GM21447 (cell line): ENCODE measurements around the gene SLC4A1.

Source experiments
- ATAC-seq: cut with Tn5 transposase; IDR thresholded peaks from one replicate; pipeline ENCODE4 v1.9.1; 2021; ENCODE audit not compliant: unreplicated experiment

SLC4A1 gene

DNA sequence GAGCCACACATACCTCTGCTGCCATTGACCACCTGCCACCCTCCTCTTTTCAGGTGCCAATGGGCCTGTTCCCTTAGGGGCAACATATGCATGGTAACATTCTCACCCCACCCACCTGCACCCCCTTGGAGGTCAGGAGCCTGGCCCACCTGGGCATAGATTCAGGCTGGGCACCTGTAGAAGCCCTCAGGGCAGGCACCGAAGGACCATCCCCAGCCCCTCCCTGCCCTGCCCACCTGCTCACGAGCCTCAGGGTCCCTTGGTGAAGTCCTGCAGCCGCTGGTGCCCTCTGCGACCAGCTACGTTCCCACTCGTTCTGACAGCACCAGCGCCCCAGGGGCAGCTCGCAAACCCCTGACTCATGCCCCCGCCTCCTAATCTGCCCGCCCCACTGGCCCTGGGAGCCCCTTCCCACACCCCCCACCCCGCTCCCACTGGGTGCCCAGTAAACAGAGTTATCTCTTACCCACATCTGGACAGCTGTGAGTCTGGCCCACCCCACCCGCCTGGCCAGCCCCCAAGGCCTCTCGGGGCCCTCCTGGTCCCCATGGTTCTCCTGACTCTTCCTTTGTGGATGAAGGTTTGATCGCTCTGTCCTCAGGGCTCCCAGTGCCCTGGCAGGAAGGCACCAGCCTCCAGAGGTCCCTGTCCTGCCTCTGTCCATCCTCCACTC, at the start of gene SLC4A1:
Gene SLC4A1 (minus strand): TSS at position 318 of the 673 bp plus-strand sequence. CDS start 5,269 bp downstream, outside the sequence.
- no peak for ATAC-seq

DNA sequence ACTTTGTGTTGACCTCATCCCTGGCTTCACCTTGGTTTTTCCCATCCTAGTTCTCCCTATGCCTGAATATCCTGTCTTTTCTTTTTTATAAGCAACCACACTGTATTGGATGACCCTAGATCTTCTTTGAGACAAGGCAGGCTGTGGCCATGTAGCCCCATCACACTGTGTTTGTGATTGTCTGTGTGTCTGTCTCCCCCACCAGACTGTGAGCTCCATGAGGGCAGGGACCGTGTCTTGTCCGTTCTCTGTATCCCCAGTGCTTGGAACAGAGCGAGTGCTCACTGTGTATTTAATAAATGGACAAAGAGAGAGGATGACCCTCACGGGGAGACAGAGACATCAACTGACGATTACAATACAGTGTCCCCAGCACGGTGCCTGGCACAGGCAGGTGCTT, 49.6 kb upstream of the SLC4A1 start:
- no peak for ATAC-seq

DNA sequence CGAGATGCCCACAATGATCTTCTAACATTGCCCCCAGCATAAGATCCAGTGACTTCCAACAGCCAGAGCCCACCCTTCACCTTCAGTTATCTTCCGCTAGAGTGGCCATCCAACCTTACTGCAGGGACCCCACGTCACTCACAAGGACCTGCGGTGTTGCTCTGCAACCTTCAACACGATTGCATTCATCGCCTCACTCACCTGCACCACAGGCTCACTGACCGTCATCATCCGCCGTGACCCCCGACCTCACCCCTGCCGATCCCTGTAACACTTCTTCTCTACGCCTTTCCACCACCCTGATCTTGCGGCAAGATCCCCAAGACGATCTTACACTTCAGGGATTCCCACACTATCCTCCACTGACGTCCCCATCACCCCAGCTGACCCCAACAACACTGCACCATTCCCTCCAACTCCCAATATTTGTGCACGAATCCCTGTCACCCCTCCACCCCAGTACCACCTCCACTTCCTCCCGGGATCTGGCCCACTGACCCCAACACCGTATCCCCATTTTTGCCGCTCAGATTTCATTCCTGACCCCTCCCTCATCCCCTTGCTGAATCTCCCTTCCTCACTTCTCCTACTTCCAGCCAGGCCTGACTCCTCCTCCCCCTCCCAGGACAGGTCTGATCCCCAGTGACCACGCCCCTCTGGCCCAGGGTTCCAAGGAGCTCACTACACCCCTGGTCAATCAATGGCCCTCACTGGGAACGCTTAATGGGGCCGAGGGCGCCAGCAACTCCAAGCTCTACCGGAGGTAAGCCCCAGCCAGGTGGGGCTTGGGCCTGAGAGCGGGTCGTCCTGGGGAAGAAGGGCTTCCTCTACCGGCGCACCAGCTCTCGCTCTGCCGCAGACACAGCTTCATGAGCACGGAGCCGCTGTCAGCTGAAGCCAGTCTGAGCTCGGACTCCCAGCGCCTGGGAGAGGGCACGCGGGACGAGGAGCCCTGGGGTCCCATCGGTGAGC, 48.1 kb upstream of the SLC4A1 start:
- no peak for ATAC-seq

DNA sequence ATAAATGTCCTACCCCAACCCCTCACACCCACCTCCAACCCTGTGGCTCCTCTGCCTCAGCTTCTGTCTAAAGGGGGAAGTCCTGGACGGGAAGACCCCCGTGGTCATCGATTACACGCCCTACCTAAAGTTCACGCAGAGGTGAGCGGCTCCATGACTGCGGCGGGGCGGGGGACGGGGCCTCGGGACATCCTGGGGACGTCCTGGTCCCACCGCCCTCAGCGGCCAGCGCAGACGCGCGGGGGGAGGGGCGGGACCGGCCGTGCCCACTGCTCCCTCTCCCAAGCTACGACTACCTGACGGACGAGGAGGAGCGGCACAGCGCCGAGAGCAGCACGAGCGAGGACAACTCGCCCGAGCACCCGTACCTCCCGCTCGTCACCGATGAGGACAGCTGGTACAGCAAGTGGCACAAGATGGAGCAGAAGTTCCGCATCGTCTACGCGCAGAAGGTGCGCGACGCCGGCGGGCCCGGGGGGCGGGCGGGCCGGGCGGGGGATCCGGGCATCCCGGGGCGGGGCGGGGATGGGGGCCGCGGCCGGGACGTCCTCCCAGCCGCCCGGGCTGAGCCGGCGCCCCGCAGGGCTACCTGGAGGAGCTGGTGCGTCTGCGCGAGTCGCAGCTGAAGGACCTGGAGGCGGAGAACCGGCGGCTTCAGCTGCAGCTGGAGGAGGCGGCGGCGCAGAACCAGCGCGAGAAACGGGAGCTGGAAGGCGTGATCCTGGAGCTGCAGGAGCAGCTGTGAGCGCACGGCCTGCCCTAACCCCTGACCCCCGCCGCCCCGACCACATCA, 47.1 kb upstream of the SLC4A1 start:
- ATAC-seq: no peak

DNA sequence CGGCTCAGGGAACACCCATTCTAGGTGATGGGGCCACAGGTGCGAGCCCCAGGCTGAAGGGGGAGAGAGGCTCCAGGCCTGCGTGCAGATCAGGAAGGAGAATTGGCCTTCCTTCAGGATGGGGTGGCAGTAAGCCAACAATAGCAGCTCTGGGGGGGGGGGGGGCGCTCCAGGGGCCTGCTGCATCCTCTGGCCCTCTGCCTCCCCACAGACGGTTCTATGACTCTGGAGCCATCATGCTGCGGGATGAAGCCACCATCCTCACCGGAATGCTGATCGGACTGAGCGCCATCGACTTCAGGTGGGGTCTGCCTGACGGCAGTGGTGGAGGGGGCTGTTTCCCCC, 46.6 kb upstream of the SLC4A1 start:
- no peak for ATAC-seq

DNA sequence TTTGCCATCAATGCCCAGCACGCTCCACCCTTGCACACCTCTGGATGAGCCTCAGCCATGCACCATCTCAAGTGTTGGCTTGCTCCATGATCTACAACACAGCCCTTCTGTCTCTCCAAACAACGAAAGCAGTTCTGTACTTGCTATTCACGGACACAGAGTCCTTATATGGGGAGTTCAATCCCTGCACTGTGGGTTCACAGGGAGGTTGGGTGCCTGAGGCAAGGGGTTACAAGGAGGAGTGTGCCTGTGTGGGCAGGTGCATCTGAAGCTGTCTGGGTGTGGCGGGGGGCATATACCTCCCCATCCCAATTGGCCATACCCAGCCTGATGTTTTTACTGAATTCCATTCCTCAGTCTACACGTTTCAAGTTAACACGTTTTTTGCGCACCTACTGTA, 46.1 kb upstream of the SLC4A1 start:
- ATAC-seq: no peak

DNA sequence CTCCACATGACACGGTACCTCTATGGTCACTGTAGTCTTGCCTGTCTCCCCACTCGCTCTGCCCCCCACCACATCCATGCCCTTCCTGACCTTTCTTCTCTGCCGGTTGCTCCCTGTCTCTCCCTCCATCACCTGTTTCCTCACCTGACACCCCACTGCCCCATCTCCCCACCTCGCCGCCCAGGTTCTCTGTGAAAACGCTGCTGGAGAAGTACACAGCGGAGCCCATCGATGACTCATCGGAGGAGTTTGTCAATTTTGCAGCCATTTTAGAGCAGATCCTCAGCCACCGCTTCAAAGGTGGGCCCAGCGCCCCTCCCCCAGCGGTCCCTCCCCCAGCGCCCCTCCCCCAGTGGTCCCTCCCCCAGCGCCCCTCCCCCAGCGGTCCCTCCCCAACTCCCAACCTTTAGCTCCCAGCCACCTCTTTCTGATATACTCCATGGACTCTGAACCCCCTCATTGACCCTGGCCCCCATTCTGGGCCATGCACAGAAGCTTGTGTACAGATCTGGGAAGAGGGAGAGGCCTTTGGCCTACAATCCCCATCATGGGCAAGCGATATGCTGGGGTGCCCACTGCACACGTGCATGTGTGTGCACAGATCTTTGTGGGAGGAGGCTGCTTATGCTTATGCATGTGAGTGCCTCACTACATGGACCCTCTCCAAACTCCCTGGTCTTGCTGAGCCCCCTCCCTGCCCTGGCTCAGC, 44.6 kb upstream of the SLC4A1 start:
- no peak for ATAC-seq

DNA sequence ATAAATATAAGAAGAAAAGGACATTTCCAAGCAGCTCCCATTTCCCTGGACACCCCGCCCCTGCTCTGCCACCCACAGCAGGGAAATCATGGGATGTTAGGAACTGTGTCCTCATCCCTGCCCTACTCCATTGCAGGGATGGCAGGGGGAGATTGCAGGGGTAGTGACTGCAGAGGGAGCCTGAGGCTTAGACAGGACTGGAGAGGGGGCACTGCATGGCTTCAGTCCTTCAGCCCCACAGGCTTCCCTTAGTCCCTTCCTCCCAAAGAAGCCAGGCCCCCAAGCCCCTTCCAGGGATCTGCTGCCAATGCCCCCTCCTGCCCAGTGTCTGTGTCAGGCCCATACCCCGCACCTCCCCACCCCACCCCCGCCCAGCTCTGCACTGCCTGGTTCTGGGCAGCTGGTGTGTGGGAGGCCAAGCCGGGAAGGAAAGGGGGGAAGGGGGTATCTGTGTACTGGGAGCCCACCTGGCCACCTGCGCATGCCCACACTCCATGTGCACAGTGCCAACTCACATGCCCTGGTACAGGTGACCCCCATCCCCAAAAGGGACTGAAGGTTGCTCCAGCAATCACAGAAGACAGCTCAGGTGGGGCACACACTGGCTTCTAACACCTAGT, 43.7 kb upstream of the SLC4A1 start:
- no peak for ATAC-seq

DNA sequence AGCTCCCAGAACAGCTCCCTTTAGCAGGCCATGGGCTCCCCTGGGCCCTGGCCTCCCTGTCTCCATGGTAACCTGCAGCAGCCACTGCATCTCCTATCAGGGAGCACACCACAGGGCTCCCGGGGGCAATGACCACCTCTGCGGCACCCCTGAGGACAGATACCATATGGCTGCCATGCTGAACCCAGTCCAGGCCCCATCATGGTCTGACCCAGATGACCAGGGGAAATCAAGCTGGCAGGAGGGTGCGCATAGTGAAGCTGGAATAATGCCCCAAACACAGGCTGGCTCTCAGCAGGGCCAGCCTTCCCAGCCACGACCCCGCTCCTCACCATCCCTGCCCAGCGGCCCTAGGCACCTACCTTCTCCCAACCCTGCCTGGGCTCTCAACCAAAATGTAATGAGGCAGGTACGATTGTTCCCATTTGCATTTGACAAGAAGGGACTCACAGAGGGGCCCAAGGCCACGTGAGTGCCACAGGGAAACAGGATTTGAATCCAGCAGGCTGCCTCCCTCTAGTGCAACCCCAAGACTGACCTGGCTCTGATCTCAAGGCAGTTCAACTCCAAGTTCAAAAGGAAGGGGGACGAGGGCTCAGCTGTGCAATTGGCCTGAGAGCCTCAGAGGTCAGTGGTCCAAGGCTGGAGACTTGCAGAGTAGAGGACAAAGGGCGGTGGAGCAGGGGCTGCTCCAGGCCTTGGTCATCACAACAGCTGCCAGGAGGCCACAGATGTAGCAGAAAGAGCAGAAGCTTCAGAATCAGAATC, 42.9 kb upstream of the SLC4A1 start:
- no peak for ATAC-seq

DNA sequence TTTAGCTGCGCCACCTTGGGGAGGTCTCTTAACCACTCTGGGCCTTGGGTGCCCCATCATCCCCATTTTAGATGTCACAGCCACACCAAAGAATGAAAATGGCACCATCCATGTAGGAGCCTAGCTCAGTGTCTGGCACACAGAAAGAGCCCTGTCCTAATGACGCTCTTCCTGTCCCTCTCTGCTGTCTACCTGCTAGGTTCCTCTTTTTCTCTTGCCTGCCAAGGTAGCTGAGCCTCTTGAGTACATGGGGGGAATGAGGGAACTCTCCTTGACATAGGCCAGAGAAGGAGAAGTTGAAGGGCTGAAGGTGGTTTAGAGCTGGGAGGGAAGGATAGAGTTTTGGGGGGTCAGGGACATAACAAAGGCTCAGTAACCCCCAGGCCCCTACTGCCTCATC, 42.3 kb upstream of the SLC4A1 start:
- ATAC-seq: no peak

DNA sequence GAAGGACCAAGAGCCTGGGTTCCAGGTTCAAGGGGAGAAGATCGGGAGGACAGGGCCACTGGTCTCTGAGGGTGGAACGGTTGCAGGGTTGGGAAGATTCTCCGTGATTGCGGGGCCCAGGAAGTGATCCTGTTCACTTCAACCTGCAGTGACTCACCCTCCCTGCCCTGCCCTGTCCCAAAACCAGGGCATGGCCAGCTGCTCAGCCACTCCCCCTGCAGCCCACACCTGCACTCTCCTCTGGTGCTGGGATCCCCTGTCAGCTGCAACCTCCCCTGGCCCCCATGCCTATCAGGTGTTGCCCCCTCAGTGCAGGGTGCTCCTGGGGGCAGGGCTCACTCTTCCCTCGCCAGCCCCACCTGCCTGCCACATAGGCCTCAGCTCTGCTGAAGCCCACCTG, 41.5 kb upstream of the SLC4A1 start:
- no peak for ATAC-seq

DNA sequence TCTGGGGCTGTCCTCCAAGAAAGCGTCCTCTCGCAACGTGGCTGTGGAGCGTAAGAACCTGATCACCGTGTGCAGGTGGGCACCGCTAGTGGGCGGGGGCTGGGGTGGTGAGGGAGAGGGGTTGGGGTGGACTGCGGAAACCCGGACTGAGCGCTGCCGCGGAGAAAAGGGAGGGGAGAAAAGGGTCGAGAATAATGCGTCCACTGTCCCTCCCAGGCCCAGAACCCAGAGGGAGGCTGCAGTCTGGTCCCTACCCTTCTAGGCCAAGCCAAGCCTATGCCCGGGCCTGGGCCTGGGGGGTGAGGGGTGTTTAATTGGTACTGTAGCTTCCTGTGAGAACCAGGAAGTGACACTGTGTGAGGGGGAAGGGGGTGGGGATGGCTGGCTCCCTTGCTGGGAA, 40.9 kb upstream of the SLC4A1 start:
- no peak for ATAC-seq

DNA sequence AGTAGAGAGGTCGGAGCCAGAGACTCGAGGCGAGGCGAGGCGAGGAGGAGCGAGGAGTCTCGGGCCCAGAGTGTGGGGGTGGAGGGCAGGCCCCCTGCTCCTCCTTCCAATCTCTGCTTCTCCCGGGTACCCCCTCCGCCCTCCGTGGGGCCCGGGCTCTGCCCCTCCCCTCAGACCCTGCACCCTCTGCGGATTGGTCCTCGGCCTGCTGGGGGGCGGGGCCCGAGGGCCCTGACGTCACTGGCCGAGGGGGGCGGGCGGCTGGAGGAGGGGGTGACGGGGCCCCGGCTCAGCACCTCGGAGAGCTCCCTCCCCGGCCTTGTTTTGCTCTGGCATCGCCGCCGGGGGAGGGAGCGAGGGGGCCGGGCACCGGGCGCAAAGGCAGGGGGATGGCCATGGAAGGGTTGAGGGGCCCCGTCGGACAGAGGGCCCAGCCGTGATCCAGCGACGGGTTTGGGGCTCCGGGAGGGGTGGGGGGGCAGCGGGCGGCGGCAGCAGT, 40.4 kb upstream of the SLC4A1 start, which contains the start of gene RUNDC3A:
Gene RUNDC3A (plus strand): TSS at position 282 of the 499 bp plus-strand sequence. CDS start 232 bp downstream, outside the sequence.
- ATAC-seq: no peak

DNA sequence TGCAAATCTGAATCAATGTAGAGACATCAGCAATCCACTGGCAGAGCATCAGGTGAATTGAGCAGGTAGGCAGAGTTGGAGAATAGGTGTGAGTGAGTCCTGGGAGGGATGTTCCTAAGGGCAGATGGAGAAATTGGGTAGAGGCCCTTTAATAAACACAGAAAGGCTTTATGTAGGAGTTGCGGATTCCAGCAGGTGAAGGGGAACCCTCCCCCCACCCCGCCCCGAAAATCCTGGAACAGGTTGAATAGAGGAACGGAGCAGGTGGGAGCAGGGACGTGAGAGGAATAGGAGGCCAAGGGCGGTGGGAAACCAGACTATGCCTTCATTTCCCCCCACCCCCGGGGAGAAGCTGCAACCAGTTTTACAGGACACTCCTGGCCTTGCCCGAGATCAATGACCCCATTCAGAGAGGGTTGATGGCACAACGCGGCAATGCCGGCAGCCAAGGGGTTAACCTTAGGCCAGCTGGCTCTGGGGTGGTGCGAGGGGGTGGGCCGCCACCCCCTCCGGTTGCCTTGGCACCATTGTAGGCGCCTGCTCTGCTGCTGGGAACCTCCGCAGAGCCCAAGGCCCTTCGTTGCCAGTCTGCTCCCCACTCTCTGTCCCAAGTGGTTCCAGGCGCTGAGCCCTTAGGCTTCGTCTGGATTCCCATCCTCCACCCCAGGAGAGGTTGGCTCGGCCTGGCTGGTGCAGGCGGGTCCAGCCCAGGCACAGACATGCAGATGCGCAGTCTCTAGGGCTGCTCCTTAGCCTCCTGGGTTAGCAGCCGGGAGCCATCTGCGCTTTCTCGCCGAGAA, 39.7 kb upstream of the SLC4A1 start:
- no peak for ATAC-seq

DNA sequence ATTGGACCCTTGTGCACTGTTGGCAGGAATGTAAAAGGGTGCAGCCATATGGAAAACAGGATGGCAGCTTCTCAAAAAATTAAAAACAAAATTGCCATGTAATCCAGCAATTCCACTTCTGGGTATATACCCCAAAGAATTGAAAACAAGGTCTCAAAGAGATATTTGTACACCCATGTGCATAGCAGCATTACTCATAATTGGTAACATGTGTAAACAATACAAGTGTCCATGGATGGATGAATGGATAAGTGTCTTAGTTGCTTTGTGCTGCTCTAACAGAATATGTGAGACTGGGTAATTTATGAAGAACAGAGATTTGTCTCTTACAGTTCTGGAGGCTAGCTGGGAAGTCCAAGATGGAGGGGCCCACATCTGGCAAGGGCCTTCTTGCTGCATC, 36.7 kb upstream of the SLC4A1 start:
- ATAC-seq: no peak

DNA sequence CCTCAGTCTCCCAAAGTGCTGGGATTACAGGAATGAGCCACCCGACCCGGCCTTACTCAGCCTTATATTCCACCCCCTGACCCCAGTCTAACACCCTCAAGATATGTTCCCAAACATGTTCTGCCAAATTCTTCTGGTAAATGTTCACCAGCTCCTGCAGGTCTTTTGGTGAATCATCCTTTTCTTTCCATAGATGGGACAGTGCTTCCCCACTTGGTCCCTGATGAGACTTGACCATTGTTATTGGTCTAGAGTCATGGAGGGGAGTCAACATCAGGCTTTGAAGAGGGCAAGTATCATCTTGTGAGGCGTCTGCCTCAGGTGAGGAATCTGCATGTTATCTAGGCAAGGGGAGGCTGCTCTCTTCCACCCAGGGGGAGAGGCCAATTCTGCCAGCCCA, 30.0 kb upstream of the SLC4A1 start:
- ATAC-seq: no peak

DNA sequence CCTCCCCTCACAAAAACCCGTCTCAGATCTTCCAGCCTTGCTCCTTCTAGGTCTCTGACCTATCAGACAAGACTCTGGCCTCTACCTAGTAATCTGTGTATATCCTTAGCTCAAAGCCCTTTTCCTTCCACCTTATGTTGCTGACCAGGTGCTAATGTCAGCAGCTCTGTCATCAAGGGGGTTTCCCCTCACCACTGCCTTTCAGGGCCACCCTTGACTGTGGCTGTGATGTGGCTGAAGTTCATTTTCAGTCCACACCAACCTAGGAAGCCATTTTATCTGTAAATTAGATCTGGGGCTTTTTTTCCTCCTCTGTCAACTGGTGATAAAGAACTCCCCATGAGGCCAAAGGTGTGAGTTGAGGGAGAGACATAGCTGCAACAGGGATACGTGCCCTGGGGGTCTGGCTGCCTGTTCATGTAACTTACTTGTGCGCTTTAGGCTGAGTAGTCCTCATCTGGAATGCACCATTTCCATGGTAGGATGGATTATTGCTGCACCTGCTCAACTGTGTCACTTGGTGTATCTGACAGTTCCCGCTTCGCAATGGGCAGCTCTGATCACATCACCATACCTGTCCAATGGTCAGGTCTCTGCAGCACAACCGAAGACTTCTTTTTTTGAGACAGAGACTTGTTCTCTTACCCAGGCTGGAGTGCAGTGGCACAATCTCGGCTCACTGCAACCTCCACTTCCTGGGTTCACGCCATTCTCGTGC, 25.7 kb upstream of the SLC4A1 start:
- no peak for ATAC-seq

DNA sequence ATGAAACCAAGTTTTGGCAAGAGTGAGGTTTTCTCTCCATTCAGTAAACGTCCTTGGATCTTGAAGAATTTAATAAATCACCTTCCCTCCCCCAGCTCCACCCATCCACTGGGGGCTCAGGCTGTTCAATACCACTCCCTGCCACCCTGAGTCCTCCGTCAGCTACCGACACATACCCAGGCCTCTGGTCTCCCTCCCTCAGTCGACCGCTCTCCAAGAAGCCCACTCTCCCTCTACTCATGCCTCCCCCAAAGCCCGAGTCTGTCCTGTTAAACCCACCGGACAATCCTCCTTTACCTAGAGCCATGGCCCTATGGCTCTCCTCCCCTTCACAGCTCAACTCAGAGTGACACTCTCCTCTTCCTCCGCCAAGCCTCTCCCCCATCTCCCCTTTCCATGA, 19.7 kb upstream of the SLC4A1 start:
- no peak for ATAC-seq
